Measurements from ENCODE around the gene TESK2. TPM values are rescaled to one million over a fixed set of nuclear protein-coding genes. Genes with fewer than 3 reads are reported as not detected.

Gene TESK2
- total and polyA plus RNA-seq, 2 of the 13 experiments (the other 11 are each of a cell fraction or from before 2014, with no cell fraction given), result 5.5 to 9.6 TPM

- TF ChIP-seq DPF2 (CRISPR knock-in tag; IDR thresholded peaks at IDR 0.05; ENCODE audit: borderline replicate concordance, low read depth), result no peak
- no peak for TF ChIP-seq RFX3 (CRISPR knock-in tag; IDR thresholded peaks at IDR 0.05)
- TF ChIP-seq HOXA3 (CRISPR knock-in tag; IDR thresholded peaks at IDR 0.05), result no peak
- TF ChIP-seq CENPT (CRISPR knock-in tag; IDR thresholded peaks at IDR 0.05; ENCODE audit: low read depth), result no peak
- no peak for TF ChIP-seq XBP1 (CRISPR knock-in tag; IDR thresholded peaks at IDR 0.05)
- TF ChIP-seq ZBTB37 (CRISPR knock-in tag; IDR thresholded peaks at IDR 0.05), result 0 out of 2 replicates have a peak, but pooled peaks have one; percentile 28
- TF ChIP-seq ZBTB33 (CRISPR knock-in tag; IDR thresholded peaks at IDR 0.05), result no peak
- TF ChIP-seq ZFY (CRISPR knock-in tag; IDR thresholded peaks at IDR 0.05), result peak; percentile 64
- TF ChIP-seq KDM2A (CRISPR knock-in tag; IDR thresholded peaks at IDR 0.05; ENCODE audit: borderline replicate concordance, low read depth), result peak; percentile 78; the same call in 1 of the 2 replicates
- TF ChIP-seq ATF7 (IDR thresholded peaks at IDR 0.05), result no peak
- TF ChIP-seq ATF7 (CRISPR knock-in tag; IDR thresholded peaks at IDR 0.05), result no peak
- TF ChIP-seq ZNF646 (CRISPR knock-in tag; IDR thresholded peaks at IDR 0.05), result no peak
- TF ChIP-seq ETV5 (CRISPR knock-in tag; IDR thresholded peaks at IDR 0.05; ENCODE audit: borderline replicate concordance), result no peak
- TF ChIP-seq PREB (CRISPR knock-in tag; IDR thresholded peaks at IDR 0.05), result no peak
- TF ChIP-seq MED1 (CRISPR knock-in tag; IDR thresholded peaks at IDR 0.05), result peak; percentile 11; the same call in 1 of the 2 replicates
- peak; percentile 79 for TF ChIP-seq PHF8 (CRISPR knock-in tag; IDR thresholded peaks at IDR 0.05)
- no peak for TF ChIP-seq ZBTB1 (CRISPR knock-in tag; IDR thresholded peaks at IDR 0.05; ENCODE audit: borderline replicate concordance)
Measured at GRCh38 chr1:45490626-45491486, at the start of gene TESK2 (continued).
